Choroid plexus epithelial cell (primary cell): ENCODE measurements around the gene KRTAP12-1.
A peak's percentile ranks its signal among the peaks of the same experiment; 100 is the strongest.

ENCODE experiments used
- DNase-seq: peaks from one replicate; pipeline ENCODE4 v3.0.0-alpha.2; 2010; ENCODE audit warnings: low read depth
- H3K4me3 ChIP-seq: 2 replicates; pipeline ENCODE4 v1.5.1; 2011; ENCODE audit warnings: low read depth, mild to moderate bottlenecking, control low read depth, low read length, moderate library complexity
- CTCF ChIP-seq: conservative IDR thresholded peaks from 2 replicates; pipeline ENCODE4 v1.5.1; 2011; ENCODE audit warnings: low read depth, mild to moderate bottlenecking, control low read depth, inconsistent platforms, low read length, moderate library complexity

The KRTAP12-1 gene

GRCh38 chr21:44711327-44712202, 29.6 kb upstream of the KRTAP12-1 start, which contains the start of gene TSPEAR:
Gene TSPEAR, minus strand, starts transcription at chr21:44711572. Its CDS starts 58 bp downstream, at chr21:44711514.
- no peak for DNase-seq
- H3K4me3 ChIP-seq, result no peak within 1 kb of the TSS

GRCh38 chr21:44710756-44711326, 28.9 kb upstream of the KRTAP12-1 start:
- H3K4me3 ChIP-seq, result no peak overlapping the region
- no peak for DNase-seq

More at GRCh38 chr21:44711327-44712202, 29.6 kb upstream of the KRTAP12-1 start, which contains the start of gene TSPEAR:
- no peak for TF ChIP-seq CTCF

GRCh38 chr21:44710294-44710665, 28.3 kb upstream of the KRTAP12-1 start:
- no peak for DNase-seq
- H3K4me3 ChIP-seq, result no peak overlapping the region
- TF ChIP-seq CTCF, result no peak

More at GRCh38 chr21:44710756-44711326, 28.9 kb upstream of the KRTAP12-1 start:
- no peak for TF ChIP-seq CTCF

- no peak overlapping the region for H3K4me3 ChIP-seq
- no peak for TF ChIP-seq CTCF
- peak; percentile 12 for DNase-seq
Measured at GRCh38 chr21:44709426-44710293, 27.7 kb upstream of the KRTAP12-1 start.

- H3K4me3 ChIP-seq, result no peak overlapping the region
- no peak for TF ChIP-seq CTCF
- no peak for DNase-seq
Measured at GRCh38 chr21:44708866-44709425, 27.0 kb upstream of the KRTAP12-1 start.

- H3K4me3 ChIP-seq, result no peak overlapping the region
- no peak for DNase-seq
Measured at GRCh38 chr21:44708213-44708865, 26.4 kb upstream of the KRTAP12-1 start.

More at GRCh38 chr21:44708213-44708865, 26.4 kb upstream of the KRTAP12-1 start:
- no peak for TF ChIP-seq CTCF
